Ureter (tissue), 1 donor: ENCODE measurements around the gene MREG. TPM values are rescaled to one million over a fixed set of nuclear protein-coding genes. Genes with fewer than 3 reads are reported as not detected.
"Not testable (repeated sequence)": the region's sequence is repeated elsewhere in the genome, so short reads cannot be mapped to it uniquely, and the experiment has no call there.

Experiments
- DNase-seq: peaks from one replicate; pipeline ENCODE4 v3.0.0-alpha.2; 2020; ENCODE audit warnings: low spot score
- total RNA-seq: library from RNA; stranded (reverse); gene quantifications from one replicate; pipeline ENCODE4 v1.2.4, GENCODE V29; 2023
- donor health status: DM: yes; HTN: yes; CAD: no.

The MREG gene
- total RNA-seq, 1 donor from 2014 or later = 13.8 TPM

- DNase-seq = not testable (repeated sequence)
Observed at GRCh38 chr2:215988556-215989207, 24.7 kb downstream of the MREG start.

GRCh38 chr2:215985257-215985656 lies 28.1 kb downstream of the MREG start:
- DNase-seq = no peak

GRCh38 chr2:215984661-215985060 lies 28.7 kb downstream of the MREG start:
- DNase-seq = no peak

GRCh38 chr2:215983581-215984351 lies 29.6 kb downstream of the MREG start:
- DNase-seq = no peak

GRCh38 chr2:215982465-215982875 lies 30.9 kb downstream of the MREG start:
- DNase-seq = peak; percentile 67

GRCh38 chr2:215981115-215981514 lies 32.2 kb downstream of the MREG start:
- no peak for DNase-seq

GRCh38 chr2:215979620-215980019 lies 33.7 kb downstream of the MREG start:
- no peak for DNase-seq

GRCh38 chr2:215974700-215975429 lies 38.5 kb downstream of the MREG start:
- no peak for DNase-seq

GRCh38 chr2:215973954-215974699 lies 39.2 kb downstream of the MREG start:
- no peak for DNase-seq

GRCh38 chr2:215973145-215973792 lies 40.1 kb downstream of the MREG start:
- no peak for DNase-seq

- DNase-seq = no peak
Observed at GRCh38 chr2:215971671-215972070, 41.7 kb downstream of the MREG start.

GRCh38 chr2:215970894-215971293 lies 42.5 kb downstream of the MREG start:
- not testable (repeated sequence) for DNase-seq

GRCh38 chr2:215970425-215970824 lies 42.9 kb downstream of the MREG start:
- DNase-seq = no peak

- DNase-seq = no peak
Observed at GRCh38 chr2:215969131-215969841, 44.1 kb downstream of the MREG start.

- no peak for DNase-seq
Observed at GRCh38 chr2:215968499-215968898, 44.9 kb downstream of the MREG start.

- no peak for DNase-seq
Observed at GRCh38 chr2:215967590-215968378, 45.6 kb downstream of the MREG start.

- DNase-seq = no peak
Observed at GRCh38 chr2:215966951-215967350, 46.4 kb downstream of the MREG start.

- DNase-seq = no peak
Observed at GRCh38 chr2:215966274-215966673, 47.1 kb downstream of the MREG start.

GRCh38 chr2:215965532-215966165 lies 47.7 kb downstream of the MREG start:
- no peak for DNase-seq
